ENCODE results near the gene ZNRF3.
"Not testable (repeated sequence)": the region's sequence is repeated elsewhere in the genome, so short reads cannot be mapped to it uniquely, and the experiment has no call there.

ZNRF3 gene

GRCh38 chr22:28985581-28986290 lies 102.4 kb downstream of the ZNRF3 start:
- DNase-seq (ENCODE audit: low read depth): no peak

- DNase-seq (ENCODE audit: low read depth): no peak
Observed at GRCh38 chr22:28986366-28986765, 103.0 kb downstream of the ZNRF3 start.

GRCh38 chr22:28988457-28988856 lies 105.1 kb downstream of the ZNRF3 start:
- DNase-seq (ENCODE audit: low read depth): no peak

GRCh38 chr22:28989035-28989464 lies 105.7 kb downstream of the ZNRF3 start:
- DNase-seq (ENCODE audit: low read depth): no peak

GRCh38 chr22:28989484-28989883 lies 106.1 kb downstream of the ZNRF3 start:
- DNase-seq (ENCODE audit: low read depth): no peak

- DNase-seq (ENCODE audit: low read depth): no peak
Observed at GRCh38 chr22:28989912-28990311, 106.5 kb downstream of the ZNRF3 start.

- DNase-seq (ENCODE audit: low read depth): no peak
Observed at GRCh38 chr22:28992565-28993356, 109.4 kb downstream of the ZNRF3 start.

- DNase-seq (ENCODE audit: low read depth): no peak
Observed at GRCh38 chr22:28994522-28994921, 111.2 kb downstream of the ZNRF3 start.

- DNase-seq (ENCODE audit: low read depth): no peak
Observed at GRCh38 chr22:28995551-28995950, 112.2 kb downstream of the ZNRF3 start.

- no peak for DNase-seq (ENCODE audit: low read depth)
Observed at GRCh38 chr22:28997342-28997741, 114.0 kb downstream of the ZNRF3 start.

GRCh38 chr22:28998681-28999080 lies 115.3 kb downstream of the ZNRF3 start:
- no peak for DNase-seq (ENCODE audit: low read depth)

- DNase-seq (ENCODE audit: low read depth): no peak
Observed at GRCh38 chr22:28999510-28999909, 116.1 kb downstream of the ZNRF3 start.

- DNase-seq (ENCODE audit: low read depth): no peak
Observed at GRCh38 chr22:28999919-29000556, 116.7 kb downstream of the ZNRF3 start.

- DNase-seq (ENCODE audit: low read depth): no peak
Observed at GRCh38 chr22:29000641-29001040, 117.3 kb downstream of the ZNRF3 start.

GRCh38 chr22:29002603-29003002 lies 119.2 kb downstream of the ZNRF3 start:
- DNase-seq (ENCODE audit: low read depth): no peak

GRCh38 chr22:29003552-29003951 lies 120.2 kb downstream of the ZNRF3 start:
- no peak for DNase-seq (ENCODE audit: low read depth)

GRCh38 chr22:29003975-29004646 lies 120.7 kb downstream of the ZNRF3 start:
- DNase-seq (ENCODE audit: low read depth): no peak

GRCh38 chr22:29004647-29005371 lies 121.4 kb downstream of the ZNRF3 start:
- DNase-seq (ENCODE audit: low read depth): no peak

- not testable (repeated sequence) for DNase-seq (ENCODE audit: low read depth)
Observed at GRCh38 chr22:29005754-29006153, 122.4 kb downstream of the ZNRF3 start.

- no peak for DNase-seq (ENCODE audit: low read depth)
Observed at GRCh38 chr22:29006346-29006745, 123.0 kb downstream of the ZNRF3 start.

GRCh38 chr22:29009148-29009547 lies 125.8 kb downstream of the ZNRF3 start:
- no peak for DNase-seq (ENCODE audit: low read depth)
